ENCODE results near the gene C6orf62. TPM values are rescaled to one million over a fixed set of nuclear protein-coding genes. Genes with fewer than 3 reads are reported as not detected.
A peak's percentile ranks its signal among the peaks of the same experiment; 100 is the strongest.
"Not testable (repeated sequence)": the region's sequence is repeated elsewhere in the genome, so short reads cannot be mapped to it uniquely, and the experiment has no call there.

The C6orf62 gene
- total RNA-seq (2014; rRNA removed; shearing (Covaris generic)), result 108 and 114 TPM in 2 replicates
- polyA plus RNA-seq (2015; cell fraction: cytosol; rRNA removed), result 90.8 and 141 TPM in 2 replicates
- 267 and 374 TPM in 2 replicates for polyA plus RNA-seq (2015; cell fraction: nucleus; rRNA removed)

DNA sequence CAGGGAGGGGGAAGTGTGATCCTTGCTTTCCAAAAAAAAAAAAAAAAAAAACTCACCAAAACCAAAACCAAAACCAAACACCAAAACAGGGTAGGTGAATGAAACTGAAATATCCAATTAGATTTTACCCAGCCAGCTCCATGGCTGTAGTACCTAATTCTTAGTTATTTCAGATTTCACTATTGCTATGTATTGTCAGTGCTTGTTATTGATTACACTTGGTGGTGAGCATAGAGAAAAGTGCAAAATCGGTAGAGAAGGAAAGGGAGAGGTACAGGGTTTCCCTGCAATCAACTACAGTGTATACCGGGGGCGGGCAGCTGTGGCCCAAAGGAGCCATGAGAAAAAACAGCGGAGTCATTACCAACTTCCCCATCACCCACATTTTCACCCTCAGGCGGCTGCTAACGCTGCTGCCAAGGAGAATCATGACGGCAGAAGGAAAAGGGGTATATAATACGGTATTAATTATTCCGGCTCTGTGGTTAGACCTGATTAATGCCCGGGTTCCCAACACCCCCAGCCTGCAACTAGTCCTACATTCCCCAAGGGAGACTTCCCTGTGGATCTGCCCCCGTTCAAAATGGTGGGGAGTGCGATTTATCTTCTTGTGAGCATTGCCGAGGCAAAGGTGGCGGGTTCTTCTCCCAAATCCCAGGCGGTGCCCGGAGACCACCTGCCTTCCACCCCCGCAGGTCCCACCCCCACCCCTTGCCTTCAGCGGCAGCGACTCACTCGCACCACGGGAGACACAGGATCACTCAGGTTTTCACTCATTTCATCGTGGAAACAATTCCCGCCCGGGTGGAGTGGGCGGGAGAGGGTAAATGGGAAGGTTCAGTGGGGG is at the start of gene C6orf62:
Gene C6orf62 (minus strand): TSS at position 30 of the 847 bp plus-strand sequence. CDS start 486 bp downstream, outside the sequence.
- peak; percentile 53 for DNase-seq (ENCODE audit: low read depth, low spot score)
- in situ Hi-C loops (cut with HindIII; ENCODE audit: low pct_unique_long_range_greater_than_20kb, low sequenced_read_pairs), result no loop called here

DNA sequence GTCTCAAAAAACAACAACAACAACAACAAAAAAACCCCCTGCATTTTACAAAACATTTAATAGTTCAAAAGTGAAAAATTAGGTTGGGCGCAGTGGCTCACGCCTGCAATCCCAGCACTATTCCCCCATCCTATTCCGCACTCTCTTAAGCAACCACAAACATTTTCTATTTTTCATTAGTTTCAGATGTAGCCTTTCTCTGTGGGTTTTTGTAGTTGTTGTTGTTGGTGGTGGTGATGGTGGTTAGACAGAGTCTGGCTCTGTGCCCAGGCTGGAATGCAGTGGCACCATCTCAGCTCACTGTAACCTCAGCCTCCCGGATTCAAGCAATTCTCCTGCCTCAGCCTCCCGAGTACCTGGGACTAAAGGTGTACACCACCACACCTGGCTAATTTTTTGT is 49.4 kb upstream of the C6orf62 start:
- DNase-seq (ENCODE audit: low read depth, low spot score), result no peak

DNA sequence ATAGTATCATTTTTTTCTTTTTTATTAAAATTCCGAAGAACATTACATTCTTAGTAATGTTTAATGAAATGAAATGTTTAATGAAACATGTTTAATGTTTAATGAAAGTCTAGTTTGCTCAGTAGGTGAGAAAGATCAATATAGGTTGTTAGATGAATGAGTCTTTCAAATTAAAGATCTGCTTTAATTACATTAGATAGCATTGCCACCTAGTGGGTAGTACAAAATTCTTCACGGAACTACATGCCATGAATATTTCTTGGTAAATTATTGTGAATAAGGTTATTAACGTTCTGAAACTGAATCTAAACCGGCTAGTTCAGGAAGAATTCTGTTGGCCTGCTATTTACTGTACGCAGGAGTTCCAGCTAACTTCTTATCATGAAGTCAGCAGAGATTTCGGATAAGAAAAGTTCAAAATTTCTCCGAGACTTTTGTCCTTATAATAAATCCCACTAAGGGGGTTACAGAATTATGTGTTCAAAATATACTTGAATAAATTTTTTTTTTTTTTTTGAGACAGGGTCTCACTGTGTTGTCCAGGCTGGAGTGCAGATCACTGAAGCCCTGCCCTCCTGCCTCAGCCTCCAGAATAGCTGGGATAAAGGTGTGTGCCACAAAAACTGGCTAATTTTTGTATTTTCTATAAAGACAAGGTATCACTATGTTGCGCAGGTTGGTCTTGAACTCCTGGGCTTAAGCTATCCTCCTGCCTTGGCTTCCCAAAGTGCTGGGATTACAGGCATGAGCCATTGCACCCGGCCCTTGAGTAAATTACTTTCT is 47.9 kb upstream of the C6orf62 start:
- in situ Hi-C loops (cut with HindIII; ENCODE audit: low pct_unique_long_range_greater_than_20kb, low sequenced_read_pairs), result no loop called here

More for the DNA sequence above, 49.4 kb upstream of the C6orf62 start:
- in situ Hi-C loops (cut with HindIII; ENCODE audit: low pct_unique_long_range_greater_than_20kb, low sequenced_read_pairs), result no loop called here

DNA sequence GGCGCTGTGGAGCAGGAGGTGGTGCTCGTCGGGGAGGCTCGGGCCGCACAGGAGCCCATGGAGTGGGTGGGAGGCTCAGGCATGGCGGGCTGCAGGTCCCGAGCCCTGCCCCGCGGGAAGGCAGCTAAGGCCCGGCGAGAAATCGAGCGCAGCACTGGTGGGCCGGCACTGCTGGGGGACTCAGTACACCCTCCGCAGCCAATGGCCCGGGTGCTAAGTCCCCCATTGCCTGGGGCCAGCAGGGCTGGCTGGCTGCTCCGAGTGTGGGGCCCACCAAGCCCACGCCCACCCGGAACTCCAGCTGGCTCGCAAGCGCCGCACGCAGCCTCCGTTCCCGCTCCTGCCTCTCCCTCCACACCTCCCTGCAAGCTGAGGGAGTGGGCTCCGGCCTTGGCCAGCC is 47.0 kb upstream of the C6orf62 start:
- DNase-seq (ENCODE audit: low read depth, low spot score); in situ Hi-C loops (cut with HindIII; ENCODE audit: low pct_unique_long_range_greater_than_20kb, low sequenced_read_pairs): not testable (repeated sequence)

More for the DNA sequence above, 47.9 kb upstream of the C6orf62 start:
- peak; percentile 66 for DNase-seq (ENCODE audit: low read depth, low spot score)

DNA sequence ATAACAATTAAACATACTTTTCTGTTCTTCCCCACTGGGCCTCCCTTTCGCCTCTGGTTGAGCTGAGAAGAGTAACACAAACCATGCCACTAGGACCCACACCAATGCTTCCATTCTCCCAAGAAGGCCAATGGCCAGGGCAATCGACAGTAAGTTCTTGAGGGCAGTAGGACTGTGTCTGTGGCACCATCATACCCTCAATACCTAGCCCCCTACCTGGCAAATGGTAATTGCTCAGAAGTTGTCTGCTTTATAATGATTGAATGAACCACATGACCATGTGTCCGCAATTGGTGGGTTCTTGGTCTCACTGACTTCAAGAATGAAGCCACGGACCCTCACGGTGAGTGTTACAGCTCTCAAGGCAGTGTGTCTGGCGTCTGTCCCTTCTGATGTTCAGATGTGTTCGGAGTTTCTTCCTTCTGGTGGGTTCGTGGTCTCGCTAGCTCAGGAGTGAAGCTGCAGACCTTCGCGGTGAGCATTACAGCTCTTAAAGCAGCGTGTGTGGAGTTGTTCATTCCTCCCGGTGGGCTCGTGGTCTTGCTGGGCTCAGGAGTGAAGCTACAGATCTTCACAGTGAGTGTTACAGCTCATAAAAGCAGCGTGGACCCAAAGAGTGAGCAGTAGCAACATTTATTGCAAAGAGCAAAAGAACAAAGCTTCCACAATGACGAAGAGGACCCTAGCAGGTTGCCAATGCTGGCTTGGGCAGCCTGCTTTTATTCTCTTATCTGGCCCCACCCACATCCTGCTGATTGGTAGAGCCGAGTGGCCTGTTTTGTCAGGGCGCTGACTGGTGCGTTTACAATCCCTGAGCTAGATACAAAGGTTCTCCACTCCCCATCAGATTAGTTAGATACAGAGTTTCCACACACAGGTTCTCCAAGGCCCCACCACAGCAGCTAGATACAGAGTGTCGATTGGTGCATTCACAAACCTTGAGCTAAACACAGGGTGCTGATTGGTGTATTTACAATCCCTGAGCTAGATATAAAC is 46.2 kb upstream of the C6orf62 start:
- DNase-seq (ENCODE audit: low read depth, low spot score); in situ Hi-C loops (cut with HindIII; ENCODE audit: low pct_unique_long_range_greater_than_20kb, low sequenced_read_pairs): not testable (repeated sequence)

DNA sequence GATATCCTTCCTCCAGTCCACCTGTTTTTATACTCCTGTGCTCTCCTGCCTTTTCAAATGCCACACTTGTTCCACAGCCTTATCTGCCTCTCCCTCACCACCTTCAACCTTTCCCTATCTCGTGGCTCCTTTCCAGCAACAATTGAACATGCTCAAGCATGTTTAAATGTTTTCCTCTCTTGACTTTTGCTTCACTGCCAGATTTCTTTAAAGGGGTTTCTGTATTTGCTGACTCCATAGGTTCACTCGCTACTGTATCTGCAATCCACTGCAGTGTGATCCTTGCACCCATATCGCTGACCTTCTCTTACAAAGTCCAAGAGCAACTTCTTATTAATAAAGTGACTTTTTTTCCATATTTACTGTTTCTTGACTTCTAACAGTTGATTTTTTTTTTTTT is 44.6 kb upstream of the C6orf62 start:
- in situ Hi-C loops (cut with HindIII; ENCODE audit: low pct_unique_long_range_greater_than_20kb, low sequenced_read_pairs), result no loop called here
- no peak for DNase-seq (ENCODE audit: low read depth, low spot score)

DNA sequence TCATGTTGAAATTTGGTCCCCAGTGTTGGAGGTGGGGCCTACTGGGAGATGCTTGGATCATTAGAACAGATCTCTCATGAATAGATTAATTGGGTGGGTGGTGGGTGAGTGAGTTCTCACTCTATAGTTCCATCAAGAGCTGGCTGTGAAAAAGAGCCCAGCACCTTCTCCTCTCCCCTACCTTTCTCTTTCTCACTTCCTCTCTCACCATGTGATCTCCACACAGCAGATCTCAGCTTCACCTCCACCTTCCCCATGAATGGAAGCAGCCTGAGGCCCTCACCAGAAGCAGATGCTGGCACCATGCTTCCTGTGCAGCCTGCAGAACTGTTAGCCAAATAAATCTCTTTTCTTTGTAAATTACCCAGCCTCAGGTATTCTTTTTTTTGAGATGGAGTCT is 42.9 kb upstream of the C6orf62 start:
- in situ Hi-C loops (cut with HindIII; ENCODE audit: low pct_unique_long_range_greater_than_20kb, low sequenced_read_pairs), result no loop called here
- DNase-seq (ENCODE audit: low read depth, low spot score), result no peak

DNA sequence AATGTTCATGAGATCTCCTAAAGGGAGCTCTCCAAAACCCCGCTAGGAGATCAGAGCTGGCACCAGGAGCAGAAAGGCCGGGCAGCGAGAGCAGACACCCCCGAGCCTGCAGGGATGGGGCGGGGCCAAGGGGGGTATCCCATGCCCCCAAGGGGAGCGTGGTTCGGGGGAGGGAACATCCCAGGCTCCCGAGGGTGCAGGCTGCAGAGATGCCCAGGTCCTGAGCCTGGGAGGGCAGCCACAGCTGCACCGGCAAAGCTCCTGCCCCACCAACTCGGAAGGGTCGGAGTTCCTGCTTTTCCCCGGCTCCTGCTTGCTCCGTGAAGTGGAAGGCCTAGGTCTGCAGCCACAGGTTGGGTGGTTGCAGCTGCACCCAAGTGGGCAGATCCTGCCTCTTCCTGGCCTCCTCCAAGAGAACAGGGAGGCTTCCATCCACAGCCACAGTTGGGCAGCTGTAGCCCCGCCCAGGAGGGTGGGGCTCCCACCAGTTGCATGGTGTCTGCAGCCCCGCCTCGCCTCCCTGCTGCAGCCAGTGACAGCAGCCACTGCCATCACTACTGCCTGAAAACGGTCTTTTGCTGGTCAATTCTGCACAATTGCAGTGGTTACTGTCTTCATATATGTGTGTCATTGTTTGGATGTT is 42.4 kb upstream of the C6orf62 start:
- DNase-seq (ENCODE audit: low read depth, low spot score), result peak; percentile 48
- in situ Hi-C loops (cut with HindIII; ENCODE audit: low pct_unique_long_range_greater_than_20kb, low sequenced_read_pairs), result no loop called here

DNA sequence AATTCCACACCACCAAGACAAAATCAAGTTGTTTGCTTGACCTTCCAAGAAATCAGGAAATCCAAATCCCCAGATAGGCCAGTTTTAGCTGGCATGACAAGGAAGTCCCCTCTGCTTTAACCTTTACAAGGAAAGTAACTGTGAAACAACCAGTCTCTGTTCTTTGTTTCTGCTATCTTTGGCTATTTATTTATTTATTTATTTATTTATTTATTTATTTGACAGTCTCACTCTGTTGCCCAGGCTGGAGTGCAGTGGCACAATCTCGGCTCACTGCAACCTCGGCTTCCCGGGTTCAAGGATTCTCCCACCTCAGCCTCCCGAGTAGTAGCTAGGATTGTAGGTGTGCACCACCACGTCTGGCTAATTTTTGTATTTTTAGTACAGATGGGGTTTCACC is 41.3 kb upstream of the C6orf62 start:
- no peak for DNase-seq (ENCODE audit: low read depth, low spot score)
- in situ Hi-C loops (cut with HindIII; ENCODE audit: low pct_unique_long_range_greater_than_20kb, low sequenced_read_pairs), result no loop called here

DNA sequence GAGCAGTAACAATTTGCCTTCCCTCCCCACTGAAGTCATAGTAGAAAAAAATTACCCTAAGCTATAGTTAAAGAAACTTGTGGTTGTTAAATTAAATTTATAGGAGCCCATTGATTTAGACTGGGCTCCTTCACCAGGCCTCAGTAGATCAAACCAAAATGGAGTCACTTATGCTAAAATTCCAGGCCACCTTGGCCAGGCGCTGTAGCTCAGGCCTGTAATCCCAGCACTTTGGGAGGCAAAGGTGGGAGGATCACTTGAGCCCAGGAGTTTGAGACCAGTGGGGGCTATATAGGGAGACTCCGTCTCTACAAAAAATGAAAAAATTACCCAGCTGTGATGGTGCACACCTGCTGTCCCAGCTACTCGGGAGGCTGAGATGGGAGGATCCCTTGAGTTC is 40.8 kb upstream of the C6orf62 start:
- in situ Hi-C loops (cut with HindIII; ENCODE audit: low pct_unique_long_range_greater_than_20kb, low sequenced_read_pairs), result no loop called here
- no peak for DNase-seq (ENCODE audit: low read depth, low spot score)

DNA sequence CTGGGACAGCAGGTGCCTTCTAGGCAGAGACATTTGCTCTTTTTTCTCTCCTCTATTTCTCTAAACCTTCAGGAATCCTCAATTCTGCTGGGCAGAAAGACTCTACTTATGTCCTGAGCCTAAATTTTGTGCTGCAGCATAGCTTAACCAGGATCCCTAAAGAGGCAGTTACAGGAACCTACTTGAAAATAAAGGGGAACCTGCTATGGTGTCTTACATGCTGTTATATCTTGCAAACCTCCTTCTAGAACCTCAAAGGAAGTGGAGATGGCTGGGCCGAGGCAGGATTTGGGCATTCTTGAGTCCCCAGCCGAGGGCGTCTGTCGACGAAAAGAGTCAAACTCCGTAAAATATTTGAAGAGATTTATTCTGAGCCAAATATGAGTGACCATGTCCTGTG is 38.7 kb upstream of the C6orf62 start:
- in situ Hi-C loops (cut with HindIII; ENCODE audit: low pct_unique_long_range_greater_than_20kb, low sequenced_read_pairs), result no loop called here
- no peak for DNase-seq (ENCODE audit: low read depth, low spot score)

DNA sequence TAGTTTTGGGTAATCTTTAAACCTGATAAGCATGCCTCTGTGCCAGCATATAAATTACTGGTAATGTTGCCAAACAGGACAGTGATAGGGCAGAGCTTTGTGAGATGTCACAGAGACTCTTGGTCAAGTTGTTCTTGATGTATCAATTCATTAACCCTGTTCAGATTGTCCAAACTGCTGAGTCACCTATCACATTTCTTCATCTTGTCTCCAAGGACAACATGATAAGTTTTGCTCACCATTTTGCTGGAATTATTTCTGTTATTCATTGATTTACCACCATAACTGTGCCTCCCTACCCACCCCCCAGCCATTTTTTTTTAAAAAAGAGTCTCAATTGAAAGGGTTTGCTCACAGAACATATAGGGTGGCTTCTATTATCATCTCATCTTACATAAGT is 36.3 kb upstream of the C6orf62 start:
- in situ Hi-C loops (cut with HindIII; ENCODE audit: low pct_unique_long_range_greater_than_20kb, low sequenced_read_pairs), result no loop called here
- DNase-seq (ENCODE audit: low read depth, low spot score), result no peak

DNA sequence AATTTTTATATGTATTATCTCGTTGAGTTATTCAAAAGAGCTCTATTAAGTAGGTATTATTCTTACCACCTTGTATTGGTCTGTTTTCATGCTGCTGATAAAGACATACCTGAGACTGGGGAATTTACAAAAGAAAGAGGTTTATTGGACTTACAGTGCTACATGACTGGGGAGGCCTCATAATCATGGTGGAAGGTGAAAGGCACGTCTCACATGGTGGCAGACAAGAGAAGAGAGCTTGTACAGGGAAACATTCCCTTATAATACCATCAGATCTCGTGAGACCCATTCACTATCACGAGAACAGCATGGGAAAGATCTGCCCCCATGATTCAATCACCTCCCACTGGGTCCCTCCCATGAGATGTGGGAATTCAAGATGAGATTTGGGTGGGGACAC is 35.4 kb upstream of the C6orf62 start:
- DNase-seq (ENCODE audit: low read depth, low spot score); in situ Hi-C loops (cut with HindIII; ENCODE audit: low pct_unique_long_range_greater_than_20kb, low sequenced_read_pairs): not testable (repeated sequence)

DNA sequence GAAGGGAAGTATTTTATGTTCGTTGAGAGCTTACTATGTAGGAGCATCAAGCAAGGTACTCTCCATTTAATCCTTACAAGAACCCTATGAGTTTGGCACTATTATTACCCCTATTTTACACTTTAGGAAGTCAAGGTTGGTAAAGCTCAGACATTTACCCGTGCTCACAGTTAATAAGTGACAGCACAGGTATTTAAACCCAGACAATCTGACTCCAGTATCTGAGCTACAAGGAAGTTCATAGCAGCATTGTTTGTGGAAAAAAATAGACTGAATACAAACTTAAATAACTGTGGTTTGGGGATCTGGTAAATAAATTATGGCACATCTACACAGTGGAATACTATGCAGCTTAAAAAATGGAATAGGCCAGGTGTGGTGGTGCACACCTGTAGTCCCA is 34.6 kb upstream of the C6orf62 start:
- DNase-seq (ENCODE audit: low read depth, low spot score), result no peak
- in situ Hi-C loops (cut with HindIII; ENCODE audit: low pct_unique_long_range_greater_than_20kb, low sequenced_read_pairs), result no loop called here

DNA sequence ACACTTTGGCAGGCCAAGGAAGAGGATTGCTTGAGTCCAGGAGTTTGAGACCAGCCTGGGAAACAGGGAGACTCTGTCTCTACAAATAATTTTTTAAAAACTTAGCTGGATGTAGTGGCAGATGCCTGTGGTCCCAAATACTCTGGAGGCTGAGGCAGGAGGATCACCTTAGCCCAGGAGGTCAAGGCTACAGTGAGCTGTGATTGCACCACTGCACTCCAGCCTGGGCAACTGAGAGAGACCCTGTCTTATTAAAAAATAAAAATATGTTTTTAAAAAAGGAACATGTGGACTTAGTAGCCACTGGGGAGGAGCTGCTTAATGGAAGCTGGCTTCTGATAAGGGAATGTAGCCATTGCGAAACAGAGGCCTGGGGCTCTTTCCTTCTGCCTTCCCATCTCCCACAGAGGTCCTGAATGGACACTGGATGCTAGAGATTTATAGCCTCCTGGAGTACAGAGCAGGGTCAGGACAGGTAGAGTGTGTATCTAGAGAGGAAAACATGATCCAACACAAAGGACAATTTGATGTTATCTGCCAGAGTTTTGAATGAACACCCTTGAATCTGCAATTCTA is 34.1 kb upstream of the C6orf62 start:
- DNase-seq (ENCODE audit: low read depth, low spot score), result no peak
- in situ Hi-C loops (cut with HindIII; ENCODE audit: low pct_unique_long_range_greater_than_20kb, low sequenced_read_pairs), result no loop called here

DNA sequence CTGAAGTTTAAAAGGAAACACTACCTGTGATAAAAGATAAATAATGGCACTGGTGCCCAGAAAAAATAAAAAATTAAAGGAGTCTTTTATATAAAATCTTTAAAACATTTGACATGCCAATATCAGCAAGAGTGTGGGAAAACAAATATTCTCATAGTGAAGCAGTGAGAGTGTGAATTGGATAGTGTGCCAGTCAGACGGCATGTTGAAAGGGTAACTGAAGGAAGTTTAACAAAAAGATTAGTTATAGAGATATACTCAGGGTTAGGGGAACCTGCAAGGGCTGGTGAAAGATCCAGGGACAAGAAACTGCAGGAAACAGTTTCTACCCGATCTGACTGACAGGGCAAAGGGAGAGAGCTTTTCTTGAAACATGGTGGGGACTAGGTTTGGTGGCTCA is 33.5 kb upstream of the C6orf62 start:
- in situ Hi-C loops (cut with HindIII; ENCODE audit: low pct_unique_long_range_greater_than_20kb, low sequenced_read_pairs), result no loop called here
- no peak for DNase-seq (ENCODE audit: low read depth, low spot score)

DNA sequence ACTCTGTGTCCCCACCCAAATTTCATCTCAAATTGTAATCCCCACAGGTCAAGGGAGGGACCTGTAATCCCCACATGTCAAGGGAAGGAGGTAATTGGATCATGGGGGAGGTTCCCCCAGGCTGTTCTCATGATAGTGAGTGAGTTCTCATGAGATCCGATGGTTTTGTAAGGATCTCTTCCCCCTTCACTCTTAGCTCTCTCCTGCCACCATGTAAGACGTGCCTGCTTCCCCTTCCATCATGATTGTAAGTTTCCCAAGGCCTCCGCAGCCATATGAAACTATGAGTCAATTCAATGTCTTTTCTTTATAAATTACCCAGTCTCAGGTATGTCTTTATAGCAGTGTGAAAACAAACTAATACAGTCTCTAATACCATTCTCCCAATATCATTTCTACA is 31.9 kb upstream of the C6orf62 start:
- in situ Hi-C loops (cut with HindIII; ENCODE audit: low pct_unique_long_range_greater_than_20kb, low sequenced_read_pairs), result not testable (repeated sequence)

More for the DNA sequence above, 31.9 kb upstream of the C6orf62 start:
- DNase-seq (ENCODE audit: low read depth, low spot score), result not testable (repeated sequence)

All from SK-MEL-5 (cell line).